ENCODE results near the gene ELL2.
"Not testable (repeated sequence)": the region's sequence is repeated elsewhere in the genome, so short reads cannot be mapped to it uniquely, and the experiment has no call there.

ELL2 gene

GRCh38 chr5:95907067-95907705 lies 54.5 kb downstream of the ELL2 start:
- Histone ChIP-seq H3K27ac (ENCODE audit: low read length) (no peak overlapping the region), H3K9me3 (ENCODE audit: control insufficient read depth in 2 of 2, low read length in 2 of 2) (no peaks in the 10 kb centered on the region), H3K4me1 (ENCODE audit: control insufficient read depth, insufficient read depth, low read length) (no peaks in the 10 kb centered on the region), H3K9ac (ENCODE audit: low read length in 2 of 2) (no peak overlapping the region), H3K36me3 (ENCODE audit: control insufficient read depth in 2 of 2, insufficient read depth in 2 of 2, low read length in 2 of 2) (peaks cover 0 to 10% of the 10 kb centered on the region in 2 donors), H3K27me3 (ENCODE audit: control insufficient read depth in 1 of 2, insufficient read depth in 2 of 2, low read length in 2 of 2) (no peaks in the 10 kb centered on the region), H3K4me3 (ENCODE audit: low read length in 2 of 2) (no peak overlapping the region)

- not testable (repeated sequence) for H3K9me3 ChIP-seq (ENCODE audit: control insufficient read depth in 2 of 2, low read length in 2 of 2); H3K36me3 ChIP-seq (ENCODE audit: control insufficient read depth in 2 of 2, insufficient read depth in 2 of 2, low read length in 2 of 2); H3K4me1 ChIP-seq (ENCODE audit: control insufficient read depth, insufficient read depth, low read length); H3K27me3 ChIP-seq (ENCODE audit: control insufficient read depth in 1 of 2, insufficient read depth in 2 of 2, low read length in 2 of 2); H3K9ac ChIP-seq (ENCODE audit: low read length in 2 of 2); H3K27ac ChIP-seq (ENCODE audit: low read length); H3K4me3 ChIP-seq (ENCODE audit: low read length in 2 of 2)
Observed at GRCh38 chr5:95906398-95906797, 55.3 kb downstream of the ELL2 start.

- no peak overlapping the region for H3K27ac ChIP-seq (ENCODE audit: low read length)
- no peak overlapping the region for H3K4me3 ChIP-seq (ENCODE audit: low read length in 2 of 2)
- H3K9ac ChIP-seq (ENCODE audit: low read length in 2 of 2), result no peak overlapping the region
- peaks cover 0 to 13% of the 10 kb centered on the region in 2 donors for H3K36me3 ChIP-seq (ENCODE audit: control insufficient read depth in 2 of 2, insufficient read depth in 2 of 2, low read length in 2 of 2)
- peaks cover 5% of the 10 kb centered on the region for H3K4me1 ChIP-seq (ENCODE audit: control insufficient read depth, insufficient read depth, low read length)
- no peaks in the 10 kb centered on the region for H3K27me3 ChIP-seq (ENCODE audit: control insufficient read depth in 1 of 2, insufficient read depth in 2 of 2, low read length in 2 of 2)
- no peaks in the 10 kb centered on the region for H3K9me3 ChIP-seq (ENCODE audit: control insufficient read depth in 2 of 2, low read length in 2 of 2)
Observed at GRCh38 chr5:95904827-95905226, 56.8 kb downstream of the ELL2 start.

- H3K4me1 ChIP-seq (ENCODE audit: control insufficient read depth, insufficient read depth, low read length), result peaks cover 7% of the 10 kb centered on the region
- H3K27me3 ChIP-seq (ENCODE audit: control insufficient read depth in 1 of 2, insufficient read depth in 2 of 2, low read length in 2 of 2), result no peaks in the 10 kb centered on the region
- H3K27ac ChIP-seq (ENCODE audit: low read length), result no peak overlapping the region
- H3K9me3 ChIP-seq (ENCODE audit: control insufficient read depth in 2 of 2, low read length in 2 of 2), result no peaks in the 10 kb centered on the region
- H3K4me3 ChIP-seq (ENCODE audit: low read length in 2 of 2), result no peak overlapping the region
- H3K36me3 ChIP-seq (ENCODE audit: control insufficient read depth in 2 of 2, insufficient read depth in 2 of 2, low read length in 2 of 2), result peaks cover 0 to 18% of the 10 kb centered on the region in 2 donors
- no peak overlapping the region for H3K9ac ChIP-seq (ENCODE audit: low read length in 2 of 2)
Observed at GRCh38 chr5:95903838-95904237, 57.8 kb downstream of the ELL2 start.

- Histone ChIP-seq H3K36me3 (ENCODE audit: control insufficient read depth in 2 of 2, insufficient read depth in 2 of 2, low read length in 2 of 2) (peaks cover 0 to 20% of the 10 kb centered on the region in 2 donors), H3K9me3 (ENCODE audit: control insufficient read depth in 2 of 2, low read length in 2 of 2) (no peaks in the 10 kb centered on the region), H3K4me1 (ENCODE audit: control insufficient read depth, insufficient read depth, low read length) (peaks cover 7% of the 10 kb centered on the region), H3K27ac (ENCODE audit: low read length) (no peak overlapping the region), H3K9ac (ENCODE audit: low read length in 2 of 2) (no peak overlapping the region), H3K4me3 (ENCODE audit: low read length in 2 of 2) (no peak overlapping the region), H3K27me3 (ENCODE audit: control insufficient read depth in 1 of 2, insufficient read depth in 2 of 2, low read length in 2 of 2) (no peaks in the 10 kb centered on the region)
Observed at GRCh38 chr5:95901676-95902627, 59.7 kb downstream of the ELL2 start.

- no peaks in the 10 kb centered on the region for H3K27me3 ChIP-seq (ENCODE audit: control insufficient read depth in 1 of 2, insufficient read depth in 2 of 2, low read length in 2 of 2)
- H3K36me3 ChIP-seq (ENCODE audit: control insufficient read depth in 2 of 2, insufficient read depth in 2 of 2, low read length in 2 of 2), result peaks cover 0 to 25% of the 10 kb centered on the region in 2 donors
- H3K4me3 ChIP-seq (ENCODE audit: low read length in 2 of 2), result no peak overlapping the region
- H3K9me3 ChIP-seq (ENCODE audit: control insufficient read depth in 2 of 2, low read length in 2 of 2), result no peaks in the 10 kb centered on the region
- peak overlapping the region; percentile 13 for H3K27ac ChIP-seq (ENCODE audit: low read length)
- H3K9ac ChIP-seq (ENCODE audit: low read length in 2 of 2), result no peak overlapping the region
- H3K4me1 ChIP-seq (ENCODE audit: control insufficient read depth, insufficient read depth, low read length), result peaks cover 7% of the 10 kb centered on the region
Observed at GRCh38 chr5:95900383-95900958, 61.2 kb downstream of the ELL2 start.

GRCh38 chr5:95899829-95900228 lies 61.8 kb downstream of the ELL2 start:
- no peaks in the 10 kb centered on the region for H3K9me3 ChIP-seq (ENCODE audit: control insufficient read depth in 2 of 2, low read length in 2 of 2)
- no peak overlapping the region for H3K9ac ChIP-seq (ENCODE audit: low read length in 2 of 2)
- H3K36me3 ChIP-seq (ENCODE audit: control insufficient read depth in 2 of 2, insufficient read depth in 2 of 2, low read length in 2 of 2), result peaks cover 0 to 31% of the 10 kb centered on the region in 2 donors
- peaks cover 7% of the 10 kb centered on the region for H3K4me1 ChIP-seq (ENCODE audit: control insufficient read depth, insufficient read depth, low read length)
- H3K27ac ChIP-seq (ENCODE audit: low read length), result peak overlapping the region; percentile 13
- H3K4me3 ChIP-seq (ENCODE audit: low read length in 2 of 2), result no peak overlapping the region
- H3K27me3 ChIP-seq (ENCODE audit: control insufficient read depth in 1 of 2, insufficient read depth in 2 of 2, low read length in 2 of 2), result no peaks in the 10 kb centered on the region

- Histone ChIP-seq H3K9me3 (ENCODE audit: control insufficient read depth in 2 of 2, low read length in 2 of 2) (no peaks in the 10 kb centered on the region), H3K4me1 (ENCODE audit: control insufficient read depth, insufficient read depth, low read length) (peaks cover 7% of the 10 kb centered on the region), H3K36me3 (ENCODE audit: control insufficient read depth in 2 of 2, insufficient read depth in 2 of 2, low read length in 2 of 2) (peaks cover 0 to 34% of the 10 kb centered on the region in 2 donors), H3K27ac (ENCODE audit: low read length) (no peak overlapping the region), H3K9ac (ENCODE audit: low read length in 2 of 2) (no peak overlapping the region), H3K27me3 (ENCODE audit: control insufficient read depth in 1 of 2, insufficient read depth in 2 of 2, low read length in 2 of 2) (no peaks in the 10 kb centered on the region), H3K4me3 (ENCODE audit: low read length in 2 of 2) (no peak overlapping the region)
Observed at GRCh38 chr5:95899006-95899405, 62.6 kb downstream of the ELL2 start.

- H3K36me3 ChIP-seq (ENCODE audit: control insufficient read depth in 2 of 2, insufficient read depth in 2 of 2, low read length in 2 of 2), result peaks cover 6 to 39% of the 10 kb centered on the region in 2 donors
- no peaks in the 10 kb centered on the region for H3K9me3 ChIP-seq (ENCODE audit: control insufficient read depth in 2 of 2, low read length in 2 of 2)
- H3K4me3 ChIP-seq (ENCODE audit: low read length in 2 of 2), result no peak overlapping the region
- no peaks in the 10 kb centered on the region for H3K27me3 ChIP-seq (ENCODE audit: control insufficient read depth in 1 of 2, insufficient read depth in 2 of 2, low read length in 2 of 2)
- no peak overlapping the region for H3K9ac ChIP-seq (ENCODE audit: low read length in 2 of 2)
- H3K27ac ChIP-seq (ENCODE audit: low read length), result no peak overlapping the region
- H3K4me1 ChIP-seq (ENCODE audit: control insufficient read depth, insufficient read depth, low read length), result peaks cover 7% of the 10 kb centered on the region
Observed at GRCh38 chr5:95895771-95896170, 65.9 kb downstream of the ELL2 start.

GRCh38 chr5:95895251-95895650 lies 66.4 kb downstream of the ELL2 start:
- Histone ChIP-seq H3K27ac (ENCODE audit: low read length) (no peak overlapping the region), H3K9ac (ENCODE audit: low read length in 2 of 2) (no peak overlapping the region), H3K9me3 (ENCODE audit: control insufficient read depth in 2 of 2, low read length in 2 of 2) (no peaks in the 10 kb centered on the region), H3K4me1 (ENCODE audit: control insufficient read depth, insufficient read depth, low read length) (peaks cover 5% of the 10 kb centered on the region), H3K27me3 (ENCODE audit: control insufficient read depth in 1 of 2, insufficient read depth in 2 of 2, low read length in 2 of 2) (no peaks in the 10 kb centered on the region), H3K36me3 (ENCODE audit: control insufficient read depth in 2 of 2, insufficient read depth in 2 of 2, low read length in 2 of 2) (peaks cover 11 to 44% of the 10 kb centered on the region in 2 donors), H3K4me3 (ENCODE audit: low read length in 2 of 2) (no peak overlapping the region)
